ENCODE measurements around the gene MIB2.

Gene MIB2

DNA sequence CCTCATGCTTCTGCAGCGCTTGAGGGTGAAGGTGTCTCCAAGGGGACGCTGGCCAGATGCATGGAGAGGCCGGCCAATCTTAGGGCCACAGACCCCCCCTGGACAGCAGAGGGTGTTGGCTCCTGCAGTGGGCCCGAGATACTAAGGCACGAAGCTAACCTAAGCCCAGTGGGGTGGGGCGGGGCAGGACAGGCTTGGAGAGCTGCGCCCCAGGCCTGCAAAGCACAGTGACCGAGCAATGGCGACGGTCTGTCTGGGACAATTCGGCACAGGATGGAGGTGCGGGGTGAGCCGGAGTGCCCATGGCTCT, 16.6 kb upstream of the MIB2 start:
- no peak for DNase-seq

DNA sequence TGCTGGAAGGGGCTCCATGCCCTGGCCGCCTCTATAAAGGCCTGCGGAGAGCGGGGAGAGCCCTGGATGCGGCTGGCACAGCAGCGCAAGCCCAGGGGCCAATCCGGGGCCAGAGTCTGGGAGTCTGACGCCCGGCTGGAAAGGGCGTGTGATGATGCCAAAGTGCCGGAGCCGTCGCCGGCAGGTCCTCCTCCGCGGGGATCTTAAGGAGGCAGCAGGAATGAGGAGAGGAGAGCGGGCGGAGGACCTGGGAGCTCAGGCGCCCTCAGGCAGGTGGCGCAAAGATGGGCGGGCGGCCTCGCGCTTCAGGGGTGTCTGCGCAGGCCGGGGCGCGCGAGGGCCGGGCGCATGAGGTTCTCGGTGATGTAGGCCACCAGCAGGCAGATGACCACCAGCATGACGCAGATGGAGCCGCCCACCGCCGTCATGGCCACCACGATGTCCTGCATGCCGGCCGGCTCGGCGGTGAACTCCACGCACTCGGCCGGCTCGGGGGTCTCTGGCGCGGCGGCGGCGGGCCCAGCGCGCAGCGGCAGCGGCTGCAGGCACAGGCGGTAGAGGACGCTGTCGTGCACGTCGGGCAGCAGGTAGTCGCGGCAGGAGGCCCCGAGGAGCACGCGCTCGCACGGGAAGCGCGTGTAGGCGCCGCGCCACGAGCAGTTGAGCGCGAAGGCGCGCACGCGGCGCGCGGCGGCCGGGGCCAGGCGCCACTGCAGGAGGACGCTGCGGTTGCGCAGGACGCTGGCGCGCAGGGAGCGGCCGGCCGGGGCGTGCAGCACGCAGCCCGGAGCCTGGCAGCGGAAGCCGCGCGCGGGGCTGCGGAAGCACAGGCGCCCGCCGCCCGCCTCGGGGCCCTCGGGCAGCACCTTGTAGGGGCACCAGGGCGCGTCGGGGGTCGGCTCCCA, 16.0 kb upstream of the MIB2 start:
- no peak for DNase-seq

DNA sequence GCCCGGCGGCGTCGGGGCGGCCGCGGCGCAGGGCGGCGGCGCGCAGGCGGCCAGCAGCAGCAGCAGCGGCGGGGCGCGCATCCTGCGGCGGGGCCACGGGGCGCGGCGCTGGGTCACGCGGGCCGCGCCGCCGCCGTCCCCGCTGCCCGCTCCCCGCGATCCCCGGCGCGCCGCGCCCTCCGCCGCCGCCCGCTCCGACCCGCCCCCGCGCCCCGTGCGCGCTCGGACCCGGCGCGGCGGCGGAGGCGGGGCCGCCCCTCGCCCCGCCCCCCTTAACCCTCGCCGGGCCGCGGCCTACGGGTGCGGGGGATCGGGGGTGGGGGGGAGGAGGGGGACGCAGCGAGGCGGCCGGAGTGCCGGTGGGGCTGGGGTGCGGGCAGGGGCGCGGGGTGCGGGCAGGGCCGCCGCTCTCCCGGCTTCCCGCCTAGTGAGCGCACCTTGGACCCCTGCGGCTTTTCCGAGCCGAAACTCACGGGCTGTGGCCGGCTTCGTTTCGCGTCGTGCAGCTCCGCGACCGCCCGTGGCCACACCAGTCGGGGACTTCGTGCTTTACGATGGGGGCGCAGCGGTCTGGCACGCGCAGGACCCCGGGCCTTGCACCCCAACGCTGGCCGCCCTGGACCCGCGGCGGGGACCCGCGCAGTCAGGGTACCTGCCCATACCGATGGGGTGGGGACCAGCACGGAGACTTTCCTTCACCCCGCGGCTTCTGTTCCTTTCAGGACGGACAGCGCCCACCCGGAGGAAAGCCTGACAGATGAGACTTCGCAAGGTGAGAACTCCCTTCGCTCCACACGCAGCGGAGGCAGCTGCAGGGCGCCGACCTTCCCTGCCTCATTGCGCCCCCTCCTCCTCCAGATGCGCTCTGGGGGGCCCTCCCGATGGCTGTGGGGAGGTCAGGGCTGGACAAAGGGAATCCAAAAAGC, 15.1 kb upstream of the MIB2 start, which contains the start of gene FNDC10:
TSS of gene FNDC10 (minus strand) at position 201 of the 926 bp plus-strand sequence. CDS start at position 81, 120 bp downstream.
- DNase-seq: no peak

DNA sequence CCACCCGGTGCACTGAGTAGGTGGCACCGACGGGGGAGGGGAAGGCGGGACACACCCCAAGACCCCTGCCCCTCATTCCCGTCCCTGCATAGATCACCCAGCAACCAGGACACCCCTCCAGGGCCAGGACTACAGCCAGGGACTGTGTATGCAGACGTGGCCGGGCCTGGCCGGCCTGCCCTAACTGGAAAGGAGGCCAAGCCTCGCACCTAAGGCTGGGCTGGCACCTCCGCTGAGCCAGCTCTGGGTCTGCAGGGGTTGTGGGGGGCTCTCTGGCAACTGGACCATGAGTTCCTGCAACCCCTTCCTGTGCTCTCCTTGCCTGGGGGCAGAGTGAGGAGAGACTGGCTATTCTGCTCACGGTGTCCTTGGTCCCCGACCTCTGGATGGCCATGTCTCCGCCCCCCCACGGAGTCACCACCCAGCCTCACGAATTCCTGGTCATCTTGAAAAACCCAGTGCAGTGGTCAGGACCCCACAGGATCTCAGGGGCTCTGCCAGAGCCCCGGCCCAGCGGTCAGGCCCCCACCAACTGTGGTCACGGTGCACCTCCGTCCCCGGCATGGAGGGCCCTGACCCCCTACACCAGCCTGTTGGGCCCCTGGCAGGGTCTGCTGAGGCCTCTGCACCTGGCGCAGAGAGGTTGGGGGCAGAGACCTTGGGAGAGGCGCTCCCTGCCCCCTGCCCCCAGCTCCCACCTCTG, 14.3 kb upstream of the MIB2 start:
- no peak for DNase-seq

DNA sequence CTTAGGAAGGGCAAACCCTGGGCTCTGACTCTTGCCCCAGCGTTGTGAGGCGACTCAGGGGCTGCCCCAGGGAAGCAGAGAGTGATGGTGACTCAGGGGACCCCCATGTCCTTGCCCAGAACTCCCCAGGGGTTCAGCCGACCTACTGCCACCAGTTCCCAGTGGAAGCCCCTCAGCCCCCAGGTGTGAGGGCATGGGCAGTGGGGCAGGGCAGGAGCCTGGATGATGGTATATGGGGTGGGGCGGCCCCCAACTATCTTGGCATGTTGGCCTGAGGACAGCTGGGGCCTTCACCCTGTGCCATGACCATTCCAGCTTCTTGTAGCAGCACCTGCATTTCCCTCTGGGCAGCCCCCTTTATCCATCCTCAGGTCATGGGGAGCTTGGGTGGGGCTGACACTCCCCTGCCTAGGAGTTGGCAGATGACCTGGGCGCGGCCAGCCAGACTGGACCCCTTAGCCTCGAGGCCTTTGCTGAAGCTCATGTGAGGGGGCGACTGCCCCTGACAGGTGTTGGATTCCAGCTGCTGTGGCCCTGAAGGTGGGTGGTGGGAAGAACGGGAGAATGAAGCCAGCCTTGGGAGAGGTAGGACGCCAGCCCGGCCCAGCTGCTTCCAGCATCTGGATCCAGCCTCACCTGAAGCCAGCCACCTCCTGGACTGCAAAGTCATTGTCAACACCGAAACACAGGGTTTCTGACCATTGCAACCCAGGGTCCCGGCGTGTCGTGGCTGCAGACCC, 13.6 kb upstream of the MIB2 start:
- no peak for DNase-seq

DNA sequence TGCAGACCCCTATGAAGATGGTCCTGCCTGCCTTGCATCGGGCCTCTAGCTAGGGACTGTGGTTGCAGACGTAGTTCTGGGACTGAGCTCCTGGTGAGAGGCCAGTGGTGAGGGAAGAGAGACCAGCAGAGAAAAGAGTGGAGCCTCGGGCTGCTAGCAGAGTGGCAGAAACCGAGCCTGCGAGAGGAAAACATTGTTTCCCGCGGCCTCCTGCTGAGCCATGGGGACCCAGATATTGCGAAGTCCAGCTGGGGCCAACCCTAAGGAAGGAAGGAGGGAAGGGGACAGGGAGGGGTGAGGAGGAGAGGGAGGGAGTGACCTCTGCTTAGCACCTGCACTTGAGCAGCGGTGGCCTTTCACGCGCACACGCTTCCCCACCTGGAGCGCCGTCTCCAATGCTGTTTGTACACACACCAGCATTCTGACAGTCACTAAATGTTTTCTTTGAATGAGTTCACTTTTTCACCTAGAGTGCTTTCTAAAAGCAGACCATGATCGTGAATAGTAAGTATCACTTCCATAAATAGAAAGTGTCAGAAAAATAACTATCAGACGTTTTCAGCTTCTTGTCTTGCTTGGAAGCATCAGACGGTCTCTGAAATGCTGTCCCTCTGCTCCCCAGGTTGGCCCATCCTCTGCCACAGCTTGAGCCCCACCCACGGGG, 12.9 kb upstream of the MIB2 start:
- DNase-seq: no peak

DNA sequence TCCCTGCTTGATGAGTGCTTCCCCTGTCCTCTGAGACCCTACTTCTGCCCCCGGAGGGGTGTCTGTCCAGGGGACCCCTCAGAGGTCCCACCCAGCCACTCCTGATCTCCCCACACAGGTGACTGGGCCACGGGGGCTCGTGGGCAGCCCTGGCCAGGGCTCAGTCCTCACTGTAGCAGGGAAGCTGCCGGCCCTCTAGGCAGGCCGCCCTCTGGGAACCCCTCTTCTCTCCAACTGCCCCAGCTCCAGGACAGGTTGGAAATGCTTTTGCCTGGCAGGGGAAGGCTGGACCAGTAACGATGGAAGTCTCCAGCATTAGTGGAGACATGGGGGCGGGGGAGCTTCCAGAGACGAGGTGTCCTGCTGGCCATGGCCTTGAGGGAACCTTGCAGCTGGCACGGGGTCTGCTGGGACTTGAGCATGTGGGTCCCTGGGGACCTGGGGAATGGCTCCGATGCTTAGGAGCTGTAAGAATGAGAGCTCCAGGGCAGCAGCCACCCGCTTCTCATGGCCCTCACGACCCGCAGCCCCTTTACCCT, 12.3 kb upstream of the MIB2 start:
- DNase-seq: no peak

DNA sequence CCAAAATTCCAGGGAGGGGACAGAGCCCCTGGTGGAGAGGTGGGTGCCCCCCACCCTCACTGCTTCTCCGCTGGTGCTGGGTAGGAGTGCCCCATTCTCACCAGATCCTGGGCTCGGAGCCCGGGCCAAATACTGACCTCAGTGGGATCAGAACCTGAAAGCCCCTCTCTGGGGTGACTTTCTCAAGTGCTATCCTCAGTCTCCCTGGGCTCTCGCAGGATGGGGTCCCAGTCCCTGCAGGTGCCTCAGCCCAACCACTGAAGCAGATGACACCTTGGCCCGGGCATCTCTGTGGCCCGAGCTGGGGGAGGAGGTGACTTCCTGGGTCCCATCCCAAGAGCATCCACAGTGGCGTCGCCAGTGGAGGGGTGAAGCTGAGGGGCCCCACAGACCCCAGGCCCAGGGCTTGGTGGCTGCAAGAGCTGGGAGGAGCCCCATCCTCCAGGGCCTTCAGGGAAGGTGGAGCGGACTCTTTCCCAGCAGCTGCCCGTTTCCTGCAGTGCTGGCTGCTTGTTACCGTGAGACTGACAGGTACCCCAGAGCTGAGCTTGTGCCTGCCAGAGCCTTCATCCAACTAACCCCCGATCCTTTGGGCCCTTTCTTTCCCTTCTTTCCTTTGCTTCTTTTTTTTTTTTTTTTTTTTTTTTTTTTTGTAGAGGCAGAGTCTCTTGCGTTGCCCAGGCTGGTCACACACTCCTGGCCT, 11.5 kb upstream of the MIB2 start:
- no peak for DNase-seq

DNA sequence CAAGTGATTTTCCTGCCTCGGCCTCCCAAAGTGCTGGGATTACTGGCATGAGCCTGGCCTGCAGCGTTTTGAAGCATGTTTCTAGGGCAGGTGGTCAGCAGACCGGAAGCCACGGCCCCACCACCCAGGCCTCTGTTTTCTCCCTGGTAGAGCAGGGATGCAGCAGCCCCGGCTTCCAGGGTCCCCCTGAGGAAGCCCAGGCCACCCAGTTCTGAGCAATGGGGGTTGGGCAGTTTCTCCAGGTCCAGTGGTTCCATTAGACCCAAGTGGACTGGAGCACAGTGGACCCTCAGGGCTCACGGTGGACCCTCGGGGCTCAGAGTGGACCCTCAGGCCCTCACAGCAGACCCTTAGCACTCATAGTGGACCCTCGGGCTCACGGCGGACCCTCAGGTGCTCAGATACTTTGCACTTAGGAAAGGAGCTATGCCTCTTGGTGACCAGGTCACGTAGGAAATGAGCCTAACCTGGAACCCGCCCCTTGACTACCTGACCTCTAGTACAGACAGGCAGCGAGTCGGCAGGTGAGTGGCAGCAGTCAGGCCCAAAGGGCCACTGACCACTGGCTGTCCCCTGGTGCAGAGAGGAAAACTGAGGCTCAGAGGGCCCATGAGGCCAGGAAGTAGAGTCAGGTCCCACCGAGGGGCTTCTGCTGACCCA, 10.8 kb upstream of the MIB2 start:
- no peak for DNase-seq

DNA sequence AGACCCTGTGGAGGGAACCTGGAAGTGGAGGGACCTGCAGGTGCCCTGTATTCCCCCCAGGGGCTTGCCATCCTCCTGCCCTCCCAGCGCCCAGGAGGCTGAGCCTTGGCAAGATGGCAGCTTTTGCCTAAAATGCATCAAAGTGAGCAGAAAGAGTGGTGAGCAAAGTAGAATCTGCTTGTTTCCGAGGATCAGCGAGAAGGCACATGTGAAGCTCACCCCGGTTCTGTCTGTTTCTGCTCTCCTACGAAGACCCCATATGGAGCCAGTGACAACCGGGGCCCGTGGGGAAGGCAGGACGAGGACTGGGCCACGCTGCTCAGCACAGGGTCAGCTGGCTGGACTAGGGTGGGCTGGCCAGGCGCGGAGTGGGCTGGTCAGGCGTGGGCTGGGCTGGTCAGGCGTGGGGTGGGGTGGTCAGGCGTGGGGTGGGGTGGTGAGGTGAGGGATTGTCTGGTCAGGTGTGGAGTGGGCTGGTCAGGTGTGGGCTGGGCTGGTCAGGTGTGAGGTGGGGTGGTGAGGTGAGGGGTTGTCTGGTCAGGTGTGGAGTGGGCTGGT, 10.2 kb upstream of the MIB2 start:
- DNase-seq: no peak

DNA sequence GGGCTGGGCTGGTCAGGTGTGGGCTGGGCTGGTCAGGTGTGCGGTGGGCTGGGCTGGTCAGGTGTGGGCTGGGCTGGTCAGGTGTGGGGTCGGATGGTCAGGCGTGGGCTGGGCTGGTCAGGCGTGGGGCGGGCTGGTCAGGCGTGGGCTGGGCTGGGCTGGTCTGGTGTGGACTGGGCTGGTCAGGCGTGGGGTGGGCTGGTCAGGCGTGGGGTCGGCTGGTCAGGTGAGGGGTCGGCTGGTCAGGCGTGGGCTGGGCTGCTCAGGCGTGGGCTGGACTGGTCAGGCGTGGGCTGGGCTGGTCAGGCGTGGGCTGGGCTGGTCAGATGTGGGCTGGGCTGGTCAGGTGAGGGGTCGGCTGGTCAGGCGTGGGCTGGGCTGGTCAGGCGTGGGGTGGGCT, 9.6 kb upstream of the MIB2 start:
- DNase-seq: no peak

DNA sequence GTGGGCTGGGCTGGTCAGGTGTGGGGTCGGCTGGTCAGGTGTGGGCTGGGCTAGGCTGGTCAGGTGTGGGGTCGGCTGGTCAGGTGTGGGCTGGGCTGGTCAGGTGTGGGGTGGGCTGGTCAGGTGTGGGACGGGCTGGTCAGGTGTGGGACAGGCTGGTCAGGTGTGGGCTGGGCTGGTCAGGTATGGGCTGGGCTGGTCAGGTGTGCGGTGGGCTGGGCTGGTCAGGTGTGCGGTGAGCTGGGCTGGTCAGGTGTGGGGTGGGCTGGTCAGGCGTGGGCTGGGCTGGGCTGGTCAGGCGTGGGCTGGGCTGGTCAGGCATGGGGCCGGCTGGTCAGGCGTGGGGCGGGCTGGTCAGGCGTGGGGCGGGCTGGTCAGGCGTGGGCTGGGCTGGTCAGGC, 9.1 kb upstream of the MIB2 start:
- DNase-seq: no peak

DNA sequence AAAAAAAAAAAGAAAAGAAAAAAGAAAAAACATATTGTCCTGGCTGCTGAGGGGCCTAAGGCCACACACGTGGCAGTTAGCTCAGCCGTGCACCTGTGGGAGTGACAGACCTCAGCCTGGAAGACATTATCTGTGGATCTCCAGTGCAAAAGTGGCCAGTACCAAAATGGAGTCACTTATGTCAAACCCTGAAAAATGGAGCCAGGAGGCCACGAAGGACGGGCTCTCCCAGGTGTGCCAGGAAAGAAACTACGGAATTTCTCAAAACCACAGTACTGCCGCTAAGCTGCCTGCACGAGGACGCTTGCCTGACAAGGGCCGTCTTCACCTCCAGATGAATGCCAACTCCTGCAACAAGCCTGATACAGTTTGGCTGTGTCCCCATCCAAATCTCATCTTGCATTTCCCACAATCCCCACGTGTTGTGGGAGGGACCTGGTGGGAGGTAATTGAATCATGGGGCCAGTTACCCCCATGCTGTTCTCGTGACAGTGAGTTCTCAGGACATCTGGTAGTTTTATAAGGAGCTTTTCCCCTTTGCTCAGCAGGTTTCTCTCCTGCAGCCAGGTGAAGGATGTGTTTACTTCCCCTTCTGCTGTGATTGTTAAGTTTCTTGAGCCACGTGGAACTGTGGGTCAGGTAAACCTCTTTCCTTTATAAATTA, 5.3 kb upstream of the MIB2 start:
- no peak for DNase-seq

DNA sequence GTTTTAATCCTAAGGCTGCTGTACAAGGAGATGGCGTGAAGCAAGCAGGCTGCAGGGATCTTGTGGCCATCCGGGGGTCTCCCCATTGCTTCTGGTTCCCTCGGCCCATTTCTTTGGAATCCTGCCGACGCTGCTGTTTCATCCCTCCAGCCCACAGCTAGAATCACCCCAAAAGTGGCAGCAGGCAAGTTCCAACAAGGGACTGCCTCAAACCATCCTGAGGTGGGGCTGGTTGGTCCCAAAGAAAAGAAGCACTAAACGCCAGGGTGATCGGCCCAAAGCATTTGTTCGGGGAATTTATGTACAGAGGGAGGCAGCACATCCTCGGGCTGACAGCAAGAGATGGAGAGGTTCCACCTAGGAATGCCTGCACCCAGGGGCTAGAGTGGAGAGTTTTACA, 4.5 kb upstream of the MIB2 start:
- no peak for DNase-seq

DNA sequence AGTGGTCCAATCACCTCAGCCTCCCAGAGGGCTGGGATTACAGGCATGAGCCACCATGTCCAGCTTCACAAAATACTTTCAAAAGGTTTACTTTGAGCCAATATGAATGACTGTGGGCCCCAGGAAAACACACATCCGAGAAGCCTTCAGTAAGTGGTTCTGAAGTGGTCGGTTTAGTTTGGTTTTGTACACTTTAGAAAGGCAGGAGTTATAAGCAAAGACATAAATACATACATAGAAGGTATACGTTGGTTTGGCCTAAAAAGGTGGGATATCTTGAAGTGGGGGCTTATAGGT, 3.2 kb upstream of the MIB2 start:
- no peak for DNase-seq

DNA sequence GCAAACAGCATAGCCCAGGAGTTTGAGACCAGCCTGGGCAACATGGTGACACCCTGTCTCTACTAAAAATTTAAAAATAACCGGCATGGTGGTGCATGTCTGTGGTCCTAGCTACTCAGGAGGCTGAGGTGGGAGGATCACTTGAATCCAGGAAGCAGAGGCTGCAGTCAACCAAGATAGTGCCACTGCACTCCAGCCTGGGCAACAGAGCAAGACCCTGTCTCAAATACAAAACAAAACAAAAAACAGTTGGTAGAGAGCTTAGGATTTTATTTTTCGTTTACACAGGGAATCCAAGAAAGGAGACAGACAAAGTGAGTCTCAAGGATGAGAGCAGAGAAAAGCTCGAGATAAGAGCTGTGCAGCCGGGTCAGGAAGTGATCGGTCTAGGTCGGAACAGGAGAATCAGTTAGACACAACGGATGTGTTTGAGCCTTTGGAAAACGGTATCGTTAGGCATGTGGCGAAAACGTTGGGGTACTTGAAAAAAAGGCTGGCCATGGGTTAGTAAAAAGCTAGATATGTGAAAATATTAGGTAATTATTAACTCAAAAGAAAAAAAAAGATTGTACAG, 1.7 kb upstream of the MIB2 start:
- no peak for DNase-seq

DNA sequence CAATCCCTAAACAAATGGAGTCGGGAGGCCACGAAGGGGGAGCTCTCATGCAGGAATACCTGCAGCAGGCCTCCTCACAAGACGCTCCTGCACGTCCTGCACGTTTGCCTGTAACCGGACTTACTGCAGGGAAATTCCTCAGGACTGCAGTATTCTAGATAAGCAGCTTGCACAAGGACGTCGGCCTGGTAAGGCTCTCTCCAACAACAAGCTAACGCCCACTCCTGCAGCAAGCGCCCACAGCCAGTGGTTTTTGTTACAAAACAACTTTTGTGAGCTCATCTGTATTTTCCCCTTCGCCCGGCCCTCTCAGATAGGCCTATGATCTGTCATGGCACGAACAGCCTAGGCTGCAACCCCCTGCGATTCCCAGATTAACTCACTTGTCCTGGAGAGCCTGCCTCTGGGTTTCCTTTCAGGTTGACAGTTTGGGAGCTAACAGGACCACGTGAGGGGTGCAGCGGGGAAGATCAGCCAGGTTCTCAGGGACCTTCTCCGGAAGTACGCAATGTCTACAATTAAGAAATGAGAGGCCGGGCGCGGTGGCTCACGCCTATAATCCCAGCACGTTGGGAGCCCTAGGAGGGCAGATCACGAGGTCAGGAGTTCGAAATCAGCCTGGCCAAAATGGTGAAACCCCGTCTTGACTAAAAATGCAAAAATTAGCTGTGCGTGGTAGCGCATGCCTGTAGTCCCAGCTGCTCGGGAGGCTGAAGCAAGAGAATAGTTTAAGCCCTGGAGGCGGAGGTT, 921 bp upstream of the MIB2 start:
- DNase-seq: no peak

DNA sequence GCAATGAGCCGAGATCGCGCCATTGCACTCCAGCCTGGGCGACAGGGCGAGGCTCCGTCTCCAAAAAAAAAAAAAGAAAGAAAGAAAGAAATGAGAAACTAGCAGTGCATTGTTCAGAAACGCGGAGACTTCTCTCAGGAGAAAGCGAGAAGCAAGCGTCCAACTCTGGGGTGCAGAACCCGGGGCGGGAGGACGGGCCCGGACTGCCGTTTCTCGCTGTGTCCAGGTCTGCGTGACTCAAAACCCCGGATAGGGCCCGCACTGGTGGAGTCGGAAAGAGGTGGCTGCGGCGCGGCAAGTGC, 395 bp upstream of the MIB2 start:
- no peak for DNase-seq

Data from NCI-H748 treated with DMSO at 0.1 percent for 48 hours (cell line).